GM23248 (cell line): ENCODE results near the gene RPIA. TPM values are rescaled to one million over a fixed set of nuclear protein-coding genes. Genes with fewer than 3 reads are reported as not detected.

Experiments
- DNase-seq: peaks from one replicate; pipeline ENCODE4 v3.0.0-alpha.2; 2015
- H2AFZ ChIP-seq: fragments of 200-600 bp; sonication (generic); 2 replicates; pipeline ENCODE4 v1.6.1; 2016; ENCODE audit warnings: antibody characterized with exemption
- H3F3A ChIP-seq: fragments of 200-600 bp; sonication (generic); 2 replicates; pipeline ENCODE4 v1.6.1; 2016; ENCODE audit warnings: mild to moderate bottlenecking, antibody characterized with exemption, mixed run types; ENCODE audit not compliant: insufficient read depth
- H3K27ac ChIP-seq: fragments of 200-600 bp; sonication (generic); 2 replicates; pipeline ENCODE4 v1.5.1; 2016; ENCODE audit warnings: mild to moderate bottlenecking
- H3K27me3 ChIP-seq: fragments of 200-600 bp; sonication (generic); replicated peaks from 2 replicates; pipeline ENCODE4 v1.6.1; 2016; ENCODE audit warnings: mild to moderate bottlenecking; ENCODE audit not compliant: insufficient read depth
- H3K36me3 ChIP-seq: fragments of 200-600 bp; sonication (generic); 2 replicates; pipeline ENCODE4 v1.6.1; 2016; ENCODE audit warnings: low read depth, mild to moderate bottlenecking
- H3K4me1 ChIP-seq: fragments of 200-600 bp; sonication (generic); 2 replicates; pipeline ENCODE4 v1.6.1; 2016; ENCODE audit warnings: mild to moderate bottlenecking; ENCODE audit not compliant: insufficient read depth
- H3K4me2 ChIP-seq: fragments of 200-600 bp; sonication (generic); one replicate; pipeline ENCODE4 v1.6.1; 2016; ENCODE audit warnings: mild to moderate bottlenecking; ENCODE audit not compliant: unreplicated experiment
- H3K4me3 ChIP-seq: fragments of 200-600 bp; sonication (generic); 2 replicates; pipeline ENCODE4 v1.5.1; 2016; ENCODE audit warnings: mild to moderate bottlenecking
- H3K79me2 ChIP-seq: fragments of 200-600 bp; sonication (generic); 2 replicates; pipeline ENCODE4 v1.6.1; 2016; ENCODE audit warnings: mild to moderate bottlenecking; ENCODE audit not compliant: insufficient read depth
- H3K9ac ChIP-seq: fragments of 200-600 bp; sonication (generic); 2 replicates; pipeline ENCODE4 v1.6.1; 2016; ENCODE audit warnings: mild to moderate bottlenecking
- H3K9me2 ChIP-seq: fragments of 200-600 bp; sonication (generic); 2 replicates; pipeline ENCODE4 v1.6.1; 2016; ENCODE audit warnings: mixed run types, mild to moderate bottlenecking, moderate library complexity; ENCODE audit not compliant: insufficient read depth
- H3K9me3 ChIP-seq: fragments of 200-600 bp; sonication (generic); one replicate; pipeline ENCODE4 v1.6.1; 2017; ENCODE audit warnings: low read depth
- H4K20me1 ChIP-seq: fragments of 200-600 bp; sonication (generic); 2 replicates; pipeline ENCODE4 v1.6.0; 2016; ENCODE audit not compliant: insufficient read depth
- EZH2 ChIP-seq: fragments of 200-600 bp; sonication (generic); IDR thresholded peaks from 2 replicates; pipeline ENCODE4 v1.6.1; 2018; ENCODE audit warnings: antibody characterized with exemption, mild to moderate bottlenecking; ENCODE audit not compliant: insufficient read depth, poor library complexity, severe bottlenecking
- EZH2phosphoT487 ChIP-seq: fragments of 200-600 bp; sonication (generic); IDR thresholded peaks from 2 replicates; pipeline ENCODE4 v1.6.1; 2018; ENCODE audit warnings: antibody characterized with exemption, moderate library complexity, mild to moderate bottlenecking, low read depth; ENCODE audit not compliant: insufficient read depth
- WGBS, 2 experiments: methylation state at CpG; one replicate each; pipeline ENCODE4 v1.1.6; 2015 to 2017; ENCODE audit warnings: low lambda C conversion rate in 2 of 2, low coverage in 1 of 2; ENCODE audit errors: missing lambda C conversion rate in 2 of 2; 5-methylcytosine and 5-hydroxymethylcytosine counted together
- in situ Hi-C: fragments of 300-500 bp; cut with MboI; formaldehyde crosslinking; loops from 2 replicates; pipeline ENCODE4 v1.15.0; 2020
- polyA plus RNA-seq: library from polyadenylated mRNA; unstranded; fragments of >200 nt; fragmentation: Nextera tagmentation; extraction: Ambion mirVana; gene quantifications from 2 replicates; pipeline ENCODE4 v1.2.1, GENCODE V29; 2016
- total RNA-seq: library from RNA; depleted of rRNA; stranded (reverse); fragments of >200 nt; shearing (Covaris generic); gene quantifications from 2 replicates; pipeline ENCODE4 v1.2.3, GENCODE V29; 2014

RPIA gene
- total and polyA plus RNA-seq, 2 experiments from 2014 or later, result 5.8 to 9.2 TPM

DNA sequence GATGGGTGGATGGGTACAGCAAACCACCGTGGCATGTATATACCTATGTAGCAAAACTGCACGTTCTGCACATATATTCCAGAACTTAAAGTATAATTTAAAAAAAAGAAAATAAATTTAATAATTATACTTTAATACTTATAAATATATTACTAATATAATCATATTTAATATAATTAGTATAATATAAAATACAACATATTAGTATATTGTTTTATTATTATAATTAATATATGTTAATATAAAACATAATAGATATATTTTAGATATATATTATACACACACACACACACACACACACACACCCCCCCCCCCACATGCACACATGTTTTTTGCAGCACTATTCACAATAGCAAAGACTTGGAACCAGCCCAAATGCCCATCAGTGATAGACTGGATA lies 29.8 kb downstream of the RPIA start:
- in situ Hi-C loops, result no loop called here
- Histone ChIP-seq H3K27ac (no peak overlapping the region), H2AFZ (no peak overlapping the region), H3K4me1 (no peaks in the 10 kb centered on the region), H3K9me3 (no peaks in the 10 kb centered on the region), H3K4me3 (no peak overlapping the region), H4K20me1 (no peaks in the 10 kb centered on the region), H3K4me2 (no peak overlapping the region), H3K27me3 (no peaks in the 10 kb centered on the region), H3K9me2 (no peaks in the 10 kb centered on the region), H3K9ac (no peak overlapping the region), H3K36me3 (no peaks in the 10 kb centered on the region), H3F3A (no peaks in the 10 kb centered on the region), H3K79me2 (no peaks in the 10 kb centered on the region)
- no peak for TF ChIP-seq EZH2
- no peak for TF ChIP-seq EZH2phosphoT487
- WGBS, 2 experiments, result 98 to 100% methylated on average over 2 of the region's 2 CpGs
- DNase-seq, result no peak

DNA sequence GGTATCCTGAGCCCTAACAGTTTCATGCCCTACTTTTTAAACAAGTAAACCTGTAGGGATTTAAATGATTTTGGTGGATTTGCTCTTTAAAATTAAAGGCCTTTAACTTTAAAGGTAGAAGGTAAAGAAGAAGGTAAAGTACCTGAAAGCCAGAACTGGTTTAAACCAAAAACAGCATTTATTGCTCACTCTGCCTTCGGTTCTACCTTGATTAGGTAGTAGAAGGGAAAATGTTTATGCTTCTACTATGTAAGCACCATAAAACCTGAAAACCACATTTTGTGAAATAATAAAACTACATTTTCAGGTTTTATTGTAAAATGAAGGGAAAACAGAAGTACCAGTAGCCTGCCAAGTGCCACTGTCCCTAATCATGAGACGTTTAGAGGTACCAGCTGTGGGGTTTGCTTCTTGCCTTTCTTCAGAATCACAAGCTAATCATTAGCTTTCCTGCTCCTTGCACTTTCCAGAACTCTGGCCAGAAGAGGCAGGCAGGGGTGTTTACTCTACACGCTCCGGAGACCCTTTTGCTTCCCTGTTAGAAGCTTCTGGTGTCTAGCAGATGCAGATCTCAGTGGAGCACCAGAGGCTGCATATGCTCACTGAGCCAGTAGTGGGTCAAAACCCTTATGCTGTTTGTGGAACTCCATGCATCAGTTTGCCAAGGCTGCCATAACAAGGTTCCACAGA lies 33.3 kb downstream of the RPIA start:
- in situ Hi-C loops, result no loop called here
- DNase-seq, result no peak
- no peak for TF ChIP-seq EZH2phosphoT487
- TF ChIP-seq EZH2, result no peak
- WGBS, 2 experiments, result 96 to 98% methylated on average over 4 of the region's 4 CpGs
- Histone ChIP-seq H3K4me2 (no peak overlapping the region), H3K27ac (no peak overlapping the region), H3K27me3 (no peaks in the 10 kb centered on the region), H3K9me3 (no peaks in the 10 kb centered on the region), H3K79me2 (no peaks in the 10 kb centered on the region), H4K20me1 (no peaks in the 10 kb centered on the region), H3K4me1 (no peaks in the 10 kb centered on the region), H3K36me3 (no peaks in the 10 kb centered on the region), H3K4me3 (no peak overlapping the region), H3K9me2 (no peaks in the 10 kb centered on the region), H2AFZ (no peak overlapping the region), H3K9ac (no peak overlapping the region), H3F3A (no peaks in the 10 kb centered on the region)

DNA sequence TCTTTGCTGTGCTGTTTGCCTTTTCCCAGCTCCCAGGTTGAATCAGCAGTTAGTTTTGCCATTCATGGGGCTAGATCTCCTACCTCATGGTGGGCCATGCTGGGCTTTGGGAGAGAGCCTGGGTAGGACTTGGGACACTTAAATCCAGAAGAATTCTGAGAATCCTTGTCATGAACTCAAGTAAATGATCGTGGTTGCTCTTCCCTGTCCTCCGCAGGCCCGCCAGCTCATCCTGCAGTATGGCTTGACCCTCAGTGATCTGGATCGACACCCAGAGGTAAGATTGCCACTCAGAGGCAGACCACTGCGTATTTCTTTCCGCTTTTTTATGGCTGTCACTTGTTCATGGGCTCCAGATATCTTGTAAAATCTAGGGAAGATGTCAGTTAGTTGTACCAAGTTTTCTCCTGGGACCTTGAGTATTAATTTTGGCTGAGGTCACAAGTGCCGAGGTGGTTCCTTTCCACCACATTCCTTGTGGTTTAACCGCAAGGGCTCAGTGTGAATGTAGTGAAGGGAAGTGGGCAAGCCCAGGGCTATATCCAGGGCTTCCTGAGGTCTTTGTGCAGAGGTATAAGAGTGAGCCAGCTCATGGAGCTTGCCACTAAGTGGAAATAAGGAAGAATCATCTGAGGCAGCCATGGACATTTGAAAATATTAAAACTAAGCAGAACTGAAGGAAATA lies 37.7 kb downstream of the RPIA start:
- in situ Hi-C loops, result no loop called here
- no peak for TF ChIP-seq EZH2phosphoT487
- TF ChIP-seq EZH2, result no peak
- H3K4me2 ChIP-seq, result no peak overlapping the region
- H3K9me2 ChIP-seq, result no peaks in the 10 kb centered on the region
- 96% methylated on average over 8 of the region's 8 CpGs for WGBS, 2 experiments
- H4K20me1 ChIP-seq, result no peaks in the 10 kb centered on the region
- no peak overlapping the region for H3K27ac ChIP-seq
- H3K27me3 ChIP-seq, result no peaks in the 10 kb centered on the region
- no peaks in the 10 kb centered on the region for H3K4me1 ChIP-seq
- no peaks in the 10 kb centered on the region for H3K79me2 ChIP-seq
- no peak overlapping the region for H3K4me3 ChIP-seq
- H3K9me3 ChIP-seq, result no peaks in the 10 kb centered on the region
- no peaks in the 10 kb centered on the region for H3F3A ChIP-seq
- no peaks in the 10 kb centered on the region for H3K36me3 ChIP-seq
- no peak for DNase-seq
- H2AFZ ChIP-seq, result no peak overlapping the region
- H3K9ac ChIP-seq, result no peak overlapping the region

- no peak overlapping the region for H3K4me3 ChIP-seq
- DNase-seq, result no peak
Measured at GRCh38 chr2:88733155-88733902, 41.9 kb downstream of the RPIA start.

More at GRCh38 chr2:88733155-88733902, 41.9 kb downstream of the RPIA start:
- H2AFZ ChIP-seq, result no peak overlapping the region
- no peaks in the 10 kb centered on the region for H4K20me1 ChIP-seq
- H3K27ac ChIP-seq, result no peak overlapping the region
- H3K9me2 ChIP-seq, result no peaks in the 10 kb centered on the region
- in situ Hi-C loops, result no loop called here
- no peak for TF ChIP-seq EZH2phosphoT487
- no peak for TF ChIP-seq EZH2
- 0 out of 2 replicates have a peak, but pooled peaks cover 5% of the 10 kb centered on the region for H3F3A ChIP-seq
- no peaks in the 10 kb centered on the region for H3K79me2 ChIP-seq
- WGBS, 2 experiments, result 96% methylated on average over 4 of the region's 4 CpGs
- no peaks in the 10 kb centered on the region for H3K27me3 ChIP-seq
- no peaks in the 10 kb centered on the region for H3K9me3 ChIP-seq
- peaks cover 14% of the 10 kb centered on the region for H3K4me1 ChIP-seq
- H3K9ac ChIP-seq, result no peak overlapping the region
- 0 out of 2 replicates have a peak, but pooled peaks cover 7% of the 10 kb centered on the region for H3K36me3 ChIP-seq
- no peak overlapping the region for H3K4me2 ChIP-seq
